ENCODE data around the gene NKAPL. TPM values are rescaled to one million over a fixed set of nuclear protein-coding genes. Genes with fewer than 3 reads are reported as not detected.

The NKAPL gene
- polyA plus RNA-seq (ENCODE audit: insufficient read length in 3 of 3) = 1 to 10 TPM; 2.5 to 3.2 (median 2.5) TPM
- long read RNA-seq, donor 1, transcript NKAPL-201 (1 exons, 1,639 nt) = major isoform, 5 of 5 reads
- long read RNA-seq, donor 1, partial matches to known transcripts = 0 of 5 reads
- long read RNA-seq, donor 1, other reads (novel, unspliced or antisense) = 0 of 5 reads
- long read RNA-seq, donor 2, partial matches to known transcripts = 0 of 2 reads
- long read RNA-seq, donor 2, other reads (novel, unspliced or antisense) = 0 of 2 reads
- long read RNA-seq, donor 3, transcript NKAPL-201 (1 exons, 1,639 nt) = major isoform, 9 of 9 reads
- long read RNA-seq, donor 3, partial matches to known transcripts = 0 of 9 reads
- long read RNA-seq, donor 3, other reads (novel, unspliced or antisense) = 0 of 9 reads
- long read RNA-seq, donor 4, partial matches to known transcripts = 0 of 4 reads
- long read RNA-seq, donor 4, other reads (novel, unspliced or antisense) = 0 of 4 reads
- long read RNA-seq, donor 5 = 0 reads
- long read RNA-seq, donor 6, partial matches to known transcripts = 0 of 1 reads
- long read RNA-seq, donor 6, other reads (novel, unspliced or antisense) = 0 of 1 reads
- long read RNA-seq, donor 7, partial matches to known transcripts = 0 of 2 reads
- long read RNA-seq, donor 7, other reads (novel, unspliced or antisense) = 0 of 2 reads
- long read RNA-seq, donor 8 = 0 reads
- long read RNA-seq, donor 9, transcript NKAPL-201 (1 exons, 1,639 nt) = major isoform, 6 of 6 reads
- long read RNA-seq, donor 9, partial matches to known transcripts = 0 of 6 reads
- long read RNA-seq, donor 9, other reads (novel, unspliced or antisense) = 0 of 6 reads
- long read RNA-seq, donor 10, transcript NKAPL-201 (1 exons, 1,639 nt) = major isoform, 6 of 6 reads
- long read RNA-seq, donor 10, partial matches to known transcripts = 0 of 6 reads
- long read RNA-seq, donor 10, other reads (novel, unspliced or antisense) = 0 of 6 reads
- long read RNA-seq, donor 11, partial matches to known transcripts = 0 of 2 reads
- long read RNA-seq, donor 11, other reads (novel, unspliced or antisense) = 0 of 2 reads
- long read RNA-seq, donor 12, partial matches to known transcripts = 0 of 1 reads
- long read RNA-seq, donor 12, other reads (novel, unspliced or antisense) = 0 of 1 reads
- long read RNA-seq, donor 13 = 0 reads
- long read RNA-seq, donor 14, transcript NKAPL-201 (1 exons, 1,639 nt) = major isoform, 6 of 6 reads
- long read RNA-seq, donor 14, partial matches to known transcripts = 0 of 6 reads
- long read RNA-seq, donor 14, other reads (novel, unspliced or antisense) = 0 of 6 reads
- long read RNA-seq, donor 15, partial matches to known transcripts = 0 of 1 reads
- long read RNA-seq, donor 15, other reads (novel, unspliced or antisense) = 0 of 1 reads
- long read RNA-seq, donor 16, transcript NKAPL-201 (1 exons, 1,639 nt) = major isoform, 8 of 8 reads
- long read RNA-seq, donor 16, partial matches to known transcripts = 0 of 8 reads
- long read RNA-seq, donor 16, other reads (novel, unspliced or antisense) = 0 of 8 reads

DNA sequence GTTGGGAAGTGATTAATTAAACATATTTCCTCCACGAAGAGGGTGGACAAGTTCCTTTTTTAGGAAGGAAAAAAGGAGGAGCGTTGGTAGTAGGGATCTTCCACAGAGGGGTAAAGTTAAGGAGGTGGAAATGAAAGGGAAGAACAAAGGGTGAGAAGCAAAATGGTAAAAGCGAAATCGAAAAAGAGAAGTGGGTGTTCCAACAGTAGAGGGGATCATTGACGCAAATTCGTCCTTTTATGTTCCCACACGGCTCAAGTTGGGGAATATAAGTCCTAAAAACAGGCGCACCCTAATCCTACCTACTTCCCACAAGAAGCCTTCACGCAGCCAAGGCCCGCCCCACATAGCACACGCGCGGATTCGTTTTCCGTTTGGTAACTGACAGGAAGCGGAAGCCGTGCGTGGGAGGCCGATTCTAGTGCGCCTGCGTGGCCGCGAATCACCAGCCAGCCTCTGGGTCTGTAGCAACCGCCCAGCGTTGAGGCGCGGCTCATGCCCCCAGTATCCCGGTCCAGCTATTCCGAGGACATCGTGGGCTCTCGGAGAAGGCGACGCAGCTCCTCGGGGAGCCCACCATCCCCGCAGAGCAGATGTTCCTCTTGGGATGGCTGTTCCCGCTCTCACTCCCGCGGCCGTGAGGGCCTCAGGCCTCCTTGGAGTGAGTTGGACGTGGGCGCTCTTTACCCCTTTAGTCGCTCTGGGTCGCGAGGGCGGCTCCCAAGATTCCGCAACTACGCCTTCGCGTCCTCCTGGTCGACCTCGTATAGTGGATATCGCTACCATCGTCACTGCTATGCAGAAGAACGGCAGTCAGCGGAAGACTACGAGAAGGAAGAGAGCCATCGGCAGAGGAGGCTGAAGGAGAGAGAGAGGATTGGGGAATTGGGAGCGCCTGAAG, at the start of gene NKAPL:
TSS of gene NKAPL (plus strand) at position 421 of the 901 bp plus-strand sequence. CDS start at position 496, 75 bp downstream.
- DNase-seq (ENCODE audit: extremely low read depth in 1 of 11, low read depth in 9 of 11, low spot score in 4 of 11) = peak in 4 of 11 donors; percentile 38 to 58 (median 54)

DNA sequence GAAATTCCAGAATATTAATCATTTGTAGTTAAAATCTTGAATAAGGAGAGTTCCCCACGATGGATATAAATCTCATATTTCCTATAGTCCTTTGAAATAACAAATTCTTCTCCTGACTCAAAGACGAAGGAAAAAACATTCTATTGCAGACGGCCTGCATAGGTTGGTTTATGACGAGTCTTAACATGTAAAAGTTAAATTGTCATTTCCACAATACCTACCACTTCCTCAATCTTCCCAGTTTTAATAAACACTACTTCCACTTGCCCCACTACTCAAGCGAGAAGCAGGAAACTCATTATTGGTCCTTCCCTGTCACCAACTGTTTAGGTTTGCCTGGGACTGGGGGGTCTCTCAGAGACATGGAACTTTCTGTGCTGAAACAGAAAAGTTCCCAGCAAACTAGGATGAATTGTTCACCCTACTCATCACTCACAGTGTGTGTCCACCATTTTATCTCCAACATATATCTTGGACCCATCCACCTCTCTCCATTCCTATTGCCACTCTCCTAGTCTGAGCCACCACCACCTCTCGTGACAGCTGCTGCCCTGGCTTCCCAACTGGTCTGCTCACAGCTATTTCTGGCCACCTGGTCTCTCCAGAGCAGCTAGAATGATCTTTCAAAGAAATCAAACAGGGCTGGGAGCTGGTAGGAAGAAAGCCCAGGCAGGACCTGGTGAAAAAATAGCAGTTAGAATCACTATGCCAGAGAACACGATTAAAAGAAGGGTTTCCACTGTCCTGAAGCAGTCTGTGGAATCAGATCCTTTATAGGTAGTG, 49.2 kb upstream of the NKAPL start:
- no peak for DNase-seq (ENCODE audit: extremely low read depth in 1 of 11, low read depth in 9 of 11, low spot score in 4 of 11)

DNA sequence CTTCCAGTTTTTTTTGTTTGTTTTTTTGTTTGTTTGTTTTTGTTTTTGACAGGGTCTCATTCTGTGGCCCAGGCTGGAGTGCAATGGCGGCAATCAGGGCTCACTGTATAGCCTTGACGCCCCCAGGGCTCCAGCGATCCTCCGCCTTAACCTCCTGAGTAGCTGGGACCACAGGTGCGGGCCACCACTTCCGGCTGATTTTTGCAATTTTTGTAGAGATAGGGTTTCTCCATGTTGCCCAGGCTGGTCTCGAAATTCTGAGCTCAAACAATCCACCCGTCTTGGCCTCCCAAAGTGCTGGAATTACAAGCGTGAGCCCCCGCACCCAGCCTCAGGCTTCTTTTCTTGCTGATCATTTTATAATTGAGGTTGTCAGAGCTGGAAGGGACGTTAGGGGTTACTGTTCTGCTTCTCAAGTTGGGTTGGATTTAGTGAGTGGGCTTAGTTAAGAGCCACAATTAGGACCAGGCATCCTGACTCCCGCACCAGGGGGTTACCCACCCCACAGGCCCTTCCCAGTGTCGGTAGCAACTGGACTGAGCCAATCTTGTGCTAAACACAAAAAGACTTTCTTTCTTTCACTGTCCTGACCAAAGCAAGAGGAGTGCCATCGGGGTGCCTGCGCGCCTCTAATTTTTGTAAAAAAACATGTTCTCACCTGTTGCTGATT, 47.1 kb upstream of the NKAPL start:
- no peak for DNase-seq (ENCODE audit: extremely low read depth in 1 of 11, low read depth in 9 of 11, low spot score in 4 of 11)

DNA sequence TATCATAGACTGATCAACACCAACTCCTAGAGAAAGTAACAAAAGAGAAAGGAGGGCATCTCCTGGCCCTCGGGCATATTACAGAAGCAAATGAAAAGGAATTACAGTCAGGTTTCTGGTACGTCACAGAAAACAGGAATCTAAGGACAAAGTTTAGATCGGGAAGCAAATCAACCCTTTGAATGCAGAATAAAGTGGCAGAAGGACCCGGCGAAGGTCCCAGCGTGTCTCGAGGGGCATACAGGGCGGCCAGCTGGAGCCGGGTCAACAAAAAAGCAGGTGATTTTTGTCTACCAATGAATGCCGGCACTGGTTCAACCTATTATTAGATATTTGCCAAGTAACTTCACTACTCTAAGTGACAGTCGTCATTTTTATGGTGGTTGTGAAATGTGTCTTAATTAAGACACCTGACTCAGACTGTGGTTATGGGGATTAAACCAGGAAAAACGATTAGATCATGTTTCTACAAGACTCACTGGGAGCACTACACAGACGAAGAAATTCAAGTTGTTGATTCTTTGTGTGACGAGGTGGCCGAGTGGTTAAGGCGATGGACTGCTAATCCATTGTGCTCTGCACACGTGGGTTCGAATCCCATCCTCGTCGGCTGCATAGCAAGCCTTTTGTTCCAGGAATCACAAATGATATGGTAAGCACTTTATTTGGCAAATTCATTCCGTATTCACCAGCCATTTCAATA, 46.4 kb upstream of the NKAPL start:
- no peak for DNase-seq (ENCODE audit: extremely low read depth in 1 of 11, low read depth in 9 of 11, low spot score in 4 of 11)

DNA sequence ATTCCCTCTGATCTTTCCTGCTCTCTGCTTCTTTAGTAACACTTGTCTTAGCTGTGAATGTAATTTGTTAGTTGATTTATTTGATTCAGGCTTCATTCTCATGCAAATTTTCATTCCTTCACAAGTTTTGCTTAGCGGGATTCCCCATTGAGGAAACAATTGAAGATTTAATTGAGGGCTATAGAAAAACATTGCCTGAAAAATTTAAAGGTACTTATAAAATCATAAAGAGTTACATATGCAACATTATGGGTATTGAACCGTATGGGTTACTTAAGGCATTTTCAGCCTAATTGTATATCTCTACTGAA, 45.9 kb upstream of the NKAPL start:
- DNase-seq (ENCODE audit: extremely low read depth in 1 of 11, low read depth in 9 of 11, low spot score in 4 of 11) = no peak

DNA sequence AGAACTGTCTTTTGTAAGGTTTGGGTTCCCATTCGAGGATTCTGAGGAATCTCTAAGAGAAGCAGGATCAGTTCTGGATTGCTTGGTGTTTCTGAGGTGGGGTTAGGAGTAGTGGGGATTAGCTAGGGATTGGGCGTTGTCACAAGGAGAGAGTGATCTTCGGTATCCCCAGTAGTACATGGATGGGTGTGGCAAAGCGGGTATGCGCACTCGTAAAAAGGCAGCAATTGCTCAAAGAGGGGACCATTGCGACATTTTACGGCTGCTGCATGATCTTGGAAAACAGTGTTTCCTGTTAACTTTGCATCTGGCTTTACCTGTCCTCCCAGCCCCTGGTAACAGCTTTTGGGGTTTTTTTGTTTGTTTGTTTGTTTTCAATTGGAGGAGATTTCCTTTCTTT, 43.7 kb upstream of the NKAPL start:
- no peak for DNase-seq (ENCODE audit: extremely low read depth in 1 of 11, low read depth in 9 of 11, low spot score in 4 of 11)

DNA sequence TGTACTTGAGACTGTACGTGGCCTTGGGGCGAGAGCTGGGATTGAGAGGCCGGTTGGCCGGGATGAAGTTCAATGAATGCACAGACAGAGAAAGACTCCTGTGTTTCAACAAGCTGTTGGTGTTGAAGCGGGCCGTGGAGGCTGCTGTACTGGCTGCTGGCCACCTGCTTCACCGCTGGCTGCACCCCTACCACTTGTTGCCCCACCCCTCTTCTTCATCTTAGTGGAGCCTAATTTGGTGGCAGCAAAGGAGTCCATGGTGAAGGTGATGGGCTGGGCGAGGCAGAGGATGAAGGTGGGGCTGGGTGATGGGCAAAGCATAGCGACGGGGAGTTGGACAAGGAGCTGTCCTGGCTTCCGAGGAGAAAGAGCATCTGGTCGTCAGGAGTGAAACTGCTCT, 41.2 kb upstream of the NKAPL start:
- DNase-seq (ENCODE audit: extremely low read depth in 1 of 11, low read depth in 9 of 11, low spot score in 4 of 11) = no peak

DNA sequence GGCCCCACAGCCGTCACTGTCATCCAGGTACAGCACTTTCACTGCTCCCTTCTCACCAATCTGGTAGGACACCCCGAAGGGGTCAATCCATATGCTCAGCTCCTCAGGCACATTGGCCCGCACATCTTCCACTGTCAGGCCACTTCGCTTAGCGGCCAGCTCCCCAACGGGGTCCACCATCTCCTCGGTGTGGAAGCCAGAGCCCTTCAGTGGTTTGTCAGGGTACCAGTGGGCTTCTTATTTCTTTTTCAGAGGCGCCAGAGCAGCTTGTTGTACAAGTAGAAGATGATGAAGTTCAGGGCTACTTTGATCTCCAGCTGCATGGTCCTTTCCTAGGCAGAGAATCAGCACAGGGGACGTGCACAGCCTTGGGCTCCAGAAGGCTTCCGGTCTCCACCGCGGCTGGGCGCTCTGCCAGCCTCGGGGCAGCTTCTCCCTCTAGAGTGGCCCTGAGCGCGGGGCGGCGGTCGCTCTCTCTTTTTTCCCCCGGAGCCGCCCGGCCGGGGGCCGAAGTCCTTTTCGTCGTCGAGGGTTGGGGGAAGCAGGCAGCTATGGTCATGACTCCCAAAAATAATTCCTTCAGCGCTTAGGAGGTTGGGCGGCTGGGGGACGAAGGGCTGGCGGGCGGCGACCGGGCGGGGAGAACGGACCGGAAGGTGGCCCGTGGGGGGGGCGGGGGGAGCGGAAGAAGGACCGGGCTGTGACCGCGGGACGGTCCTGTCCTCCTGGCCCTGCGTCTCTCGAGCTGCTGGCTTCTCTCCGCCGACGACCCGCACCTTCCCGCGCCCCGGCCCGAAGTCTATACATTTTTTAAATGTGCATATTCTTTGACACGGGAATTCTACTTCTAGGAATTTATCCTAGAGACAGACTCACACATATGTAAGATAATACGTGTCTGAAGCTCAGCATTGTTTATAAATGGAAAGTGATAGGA, 40.5 kb upstream of the NKAPL start:
- DNase-seq (ENCODE audit: extremely low read depth in 1 of 11, low read depth in 9 of 11, low spot score in 4 of 11) = peak in 5 of 11 donors; percentile 45 to 67 (median 53)

DNA sequence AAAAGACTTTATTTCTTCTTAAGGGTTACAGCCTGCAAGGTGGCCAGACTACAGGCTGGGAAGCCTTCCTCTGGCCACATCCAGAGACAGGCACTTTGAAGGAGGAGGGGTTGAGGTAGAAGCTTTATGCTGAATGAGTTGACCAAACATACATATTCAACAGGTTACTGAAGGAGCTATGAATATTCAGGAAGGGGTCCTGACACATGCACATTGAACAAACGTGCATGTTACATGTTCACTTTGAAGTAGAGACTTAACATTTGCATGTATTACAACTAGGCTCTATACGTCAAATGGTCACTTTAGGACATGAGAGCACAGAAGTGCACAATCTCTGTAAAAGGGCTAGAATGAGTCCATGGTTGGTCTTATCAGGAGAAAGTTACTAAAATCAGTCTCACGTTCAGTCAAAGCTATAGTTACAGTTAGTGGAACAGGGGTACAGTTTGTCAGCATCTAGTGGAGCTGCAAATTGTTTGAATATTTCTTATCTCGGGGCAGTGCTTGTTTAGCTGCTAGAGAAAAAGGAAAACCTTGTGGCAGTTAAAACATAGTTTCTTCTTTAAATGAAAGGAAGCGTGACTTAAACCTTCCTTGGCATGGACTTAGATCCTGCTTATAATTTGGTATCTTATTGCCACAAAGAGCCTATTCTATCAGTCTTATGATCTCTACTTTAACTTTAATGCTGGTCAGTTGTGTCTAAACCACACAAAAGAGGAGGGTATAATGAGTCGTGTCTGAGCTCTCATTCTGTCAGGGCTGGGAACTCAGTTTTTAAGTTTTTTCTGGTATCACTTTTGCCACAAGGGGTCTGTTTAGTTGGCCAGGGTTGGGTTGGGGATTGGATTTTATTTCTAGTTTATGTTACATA, 38.6 kb upstream of the NKAPL start:
- DNase-seq (ENCODE audit: extremely low read depth in 1 of 11, low read depth in 9 of 11, low spot score in 4 of 11) = no peak

DNA sequence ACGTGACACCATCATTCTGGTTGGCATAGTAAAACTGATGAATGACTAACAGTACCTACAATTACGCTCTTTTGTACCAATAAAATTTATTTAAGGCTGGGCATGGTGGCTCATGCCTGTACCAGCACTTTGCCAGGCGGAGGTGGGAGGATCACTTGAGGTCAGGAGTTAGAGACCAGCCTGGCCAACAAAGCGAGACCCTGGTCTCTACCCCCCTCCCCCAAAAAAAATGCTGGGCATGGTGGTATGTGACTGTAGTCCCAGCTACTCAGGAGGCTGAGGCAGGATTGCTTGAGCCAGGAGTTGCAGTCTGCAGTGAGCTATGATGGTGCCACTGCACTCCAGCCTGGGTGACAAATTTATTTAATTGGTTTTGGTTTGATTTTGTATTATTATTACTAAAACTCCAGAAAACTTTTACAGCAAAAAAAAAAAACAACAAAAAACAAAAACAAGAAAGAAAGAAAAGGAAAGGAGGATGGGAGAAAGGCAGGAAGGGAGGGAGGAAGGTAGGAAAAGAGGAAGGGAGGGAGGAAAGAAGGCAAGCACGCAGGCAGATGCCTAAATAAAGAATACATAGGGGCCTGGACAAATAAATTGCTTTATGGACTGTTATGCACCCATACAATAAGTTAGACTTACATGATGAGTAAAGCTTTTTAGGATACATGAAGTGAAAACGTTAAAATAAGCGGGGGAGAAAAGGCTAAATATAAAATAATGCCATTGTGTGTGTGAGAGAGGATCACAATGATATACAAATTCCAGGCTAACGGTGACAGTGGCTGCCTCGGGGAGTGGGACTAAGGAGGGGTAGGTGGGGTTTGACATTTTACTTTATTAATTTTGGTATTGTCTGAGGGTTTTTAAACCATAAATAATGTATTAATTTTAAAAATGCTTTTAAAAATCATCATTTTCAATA, 34.7 kb upstream of the NKAPL start:
- no peak for DNase-seq (ENCODE audit: extremely low read depth in 1 of 11, low read depth in 9 of 11, low spot score in 4 of 11)

DNA sequence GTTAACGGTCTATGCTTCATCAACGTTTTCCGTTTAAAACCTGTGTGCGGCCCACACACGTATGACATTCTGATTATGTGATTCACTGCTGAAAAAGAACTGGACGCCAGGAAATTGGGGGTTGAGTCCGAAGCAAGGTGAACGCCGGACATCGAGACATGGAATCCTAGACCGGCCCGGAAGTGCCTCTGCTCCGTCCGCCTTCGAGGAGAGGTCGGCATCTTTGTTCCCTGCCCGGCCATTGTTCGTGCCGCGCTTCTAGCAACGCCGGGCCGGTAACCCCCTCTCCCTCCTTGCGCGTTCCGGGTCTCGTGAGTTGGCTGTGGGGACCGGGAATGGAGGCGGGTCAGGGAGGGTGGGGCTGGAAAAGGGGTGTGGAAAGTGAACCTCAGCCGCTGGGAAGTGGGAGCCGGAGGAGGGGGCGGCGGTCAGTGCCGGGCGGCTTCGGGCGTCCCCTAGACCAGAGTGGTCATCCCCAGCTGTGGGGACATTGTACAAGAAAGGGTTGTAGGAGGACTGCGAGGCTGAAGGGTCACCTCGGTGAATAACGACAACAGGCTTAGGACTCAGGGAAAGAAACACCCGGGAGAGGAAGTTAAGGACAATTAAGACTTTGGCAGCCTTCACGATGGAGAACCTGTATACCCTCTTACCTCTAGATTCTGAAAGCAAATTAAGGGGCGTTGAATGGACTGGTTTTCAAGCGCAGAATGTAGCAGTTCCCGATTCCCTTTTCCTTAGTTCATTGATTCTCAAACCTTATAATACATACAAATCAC, 33.9 kb upstream of the NKAPL start, which contains the start of gene ZSCAN9:
TSS of gene ZSCAN9 (plus strand) at position 220 of the 779 bp plus-strand sequence. CDS start 1,810 bp downstream, outside the sequence.
- DNase-seq (ENCODE audit: extremely low read depth in 1 of 11, low read depth in 9 of 11, low spot score in 4 of 11) = peak in 10 of 11 donors; percentile 57 to 89 (median 76)

DNA sequence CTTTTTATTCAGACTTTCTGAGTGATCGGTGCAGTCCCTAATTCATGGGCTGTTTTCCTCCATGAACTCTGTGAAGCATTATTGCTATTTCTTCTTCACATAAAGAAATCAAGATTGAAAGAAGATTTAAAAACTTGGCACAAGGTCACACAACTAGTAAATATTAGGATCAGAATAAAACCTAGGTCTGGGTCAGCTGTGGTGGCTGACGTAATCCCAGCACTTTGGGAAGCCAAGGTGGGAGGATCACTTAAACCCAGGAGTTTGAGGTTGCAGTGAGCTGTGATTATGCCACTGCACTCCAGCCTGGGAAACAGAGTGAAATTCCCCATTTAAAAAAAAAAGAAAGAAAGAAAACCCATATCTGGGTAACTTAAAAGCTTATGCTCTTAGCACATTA, 32.6 kb upstream of the NKAPL start:
- no peak for DNase-seq (ENCODE audit: extremely low read depth in 1 of 11, low read depth in 9 of 11, low spot score in 4 of 11)
